ENCODE results near the gene ACBD3. TPM values are rescaled to one million over a fixed set of nuclear protein-coding genes. Genes with fewer than 3 reads are reported as not detected.

Gene ACBD3
- total RNA-seq, 4 donors from 2014 or later = 33.5 to 95.8 (median 46.8) TPM

DNA sequence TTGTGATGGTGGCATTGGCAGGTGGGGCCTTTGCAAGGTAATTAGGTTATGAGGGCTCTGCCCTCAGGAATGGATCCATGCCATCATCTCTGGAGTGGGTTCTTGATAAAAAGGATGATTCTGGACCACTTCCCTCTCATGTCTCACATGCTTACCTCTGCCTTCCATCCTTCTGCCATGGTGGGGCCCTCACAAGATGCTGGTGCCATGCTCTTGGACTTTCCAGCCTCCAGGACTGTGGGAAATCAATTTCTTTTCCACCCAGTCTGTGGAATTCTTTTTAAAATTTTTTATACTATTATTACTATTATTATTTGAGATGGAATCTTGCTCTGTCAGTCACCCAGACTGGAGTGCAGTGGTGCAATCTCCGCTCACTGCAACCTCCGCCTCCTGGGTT, 57.3 kb downstream of the ACBD3 start:
- intact Hi-C loops (cut with DNase I; ENCODE audit: low total_unique reads) = no loop called here
- Histone ChIP-seq H3K4me3 (no peak overlapping the region), H3K36me3 (no peaks in the 10 kb centered on the region), H3K9me3 (no peaks in the 10 kb centered on the region), H3K27me3 (no peaks in the 10 kb centered on the region), H3K4me1 (no peaks in the 10 kb centered on the region), H3K27ac (no peak overlapping the region)
- no peak for TF ChIP-seq CTCF (IDR thresholded peaks at IDR 0.05)
- no peak for TF ChIP-seq POLR2A (IDR thresholded peaks at IDR 0.05)
- DNase-seq = no peak

DNA sequence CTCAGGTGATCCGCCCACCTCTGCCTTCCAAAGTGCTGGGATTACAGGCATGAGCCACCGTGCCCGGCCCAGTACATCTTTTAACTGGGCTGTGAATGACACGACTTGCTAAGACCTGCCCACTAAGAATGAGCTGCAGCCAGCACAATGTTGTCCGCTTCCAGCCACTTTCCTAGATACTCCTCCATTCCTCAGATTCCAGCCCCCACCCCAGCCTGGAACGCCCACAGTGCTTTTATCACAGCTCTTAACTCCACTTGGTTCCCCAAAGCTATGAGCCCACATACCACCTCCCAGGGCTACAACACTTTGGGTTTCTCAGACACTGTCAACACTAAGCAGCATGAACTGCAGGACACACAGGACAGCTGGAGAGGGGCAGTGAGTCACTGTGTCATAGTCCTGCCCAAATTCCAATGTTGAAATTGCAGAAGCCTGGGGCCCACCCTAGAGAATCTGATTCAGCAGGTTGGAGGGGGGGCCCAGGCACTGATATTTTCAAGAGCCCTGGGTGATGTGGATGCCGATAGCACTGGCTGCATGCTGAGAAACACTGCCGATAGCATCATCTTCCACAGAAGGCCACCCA, 58.0 kb downstream of the ACBD3 start:
- intact Hi-C loops (cut with DNase I; ENCODE audit: low total_unique reads) = no loop called here
- H3K4me3 ChIP-seq = no peak overlapping the region
- TF ChIP-seq CTCF (IDR thresholded peaks at IDR 0.05) (no peak), POLR2A (IDR thresholded peaks at IDR 0.05) (no peak)
- H3K4me1 ChIP-seq = no peaks in the 10 kb centered on the region
- no peaks in the 10 kb centered on the region for H3K36me3 ChIP-seq
- no peak for DNase-seq
- H3K27ac ChIP-seq = no peak overlapping the region
- no peaks in the 10 kb centered on the region for H3K9me3 ChIP-seq
- H3K27me3 ChIP-seq = no peaks in the 10 kb centered on the region

- H3K27me3 ChIP-seq = no peaks in the 10 kb centered on the region
- intact Hi-C loops (cut with DNase I; ENCODE audit: low total_unique reads) = no loop called here
- H3K4me1 ChIP-seq = no peaks in the 10 kb centered on the region
- no peak overlapping the region for H3K27ac ChIP-seq
- no peaks in the 10 kb centered on the region for H3K9me3 ChIP-seq
- no peaks in the 10 kb centered on the region for H3K36me3 ChIP-seq
- no peak for DNase-seq
- TF ChIP-seq CTCF (IDR thresholded peaks at IDR 0.05) (no peak), POLR2A (IDR thresholded peaks at IDR 0.05) (no peak)
- H3K4me3 ChIP-seq = no peak overlapping the region
Measured at GRCh38 chr1:226126824-226127569, 59.5 kb downstream of the ACBD3 start.

DNA sequence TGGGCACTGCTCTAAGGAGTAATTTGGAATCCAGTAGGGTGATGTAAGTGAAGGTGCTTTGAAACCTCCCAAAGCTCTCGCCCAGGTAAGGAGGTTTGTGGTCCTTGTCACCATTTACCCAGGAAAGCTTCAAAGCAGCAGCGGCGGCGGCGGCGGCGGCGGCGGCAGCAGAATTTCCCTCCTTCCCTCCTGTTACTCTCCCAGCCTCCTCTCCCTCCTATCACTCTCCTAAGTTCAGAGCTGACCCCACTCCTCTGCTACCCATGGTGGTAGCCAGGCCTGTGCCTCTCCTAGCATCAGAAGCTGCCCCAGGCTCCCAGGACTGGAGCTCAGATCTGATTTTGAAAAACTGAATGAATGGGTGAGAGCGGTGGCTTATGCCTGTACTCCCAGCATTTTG, 60.7 kb downstream of the ACBD3 start:
- Histone ChIP-seq H3K9me3 (no peaks in the 10 kb centered on the region), H3K4me3 (no peak overlapping the region), H3K36me3 (no peaks in the 10 kb centered on the region), H3K27me3 (no peaks in the 10 kb centered on the region), H3K4me1 (no peaks in the 10 kb centered on the region), H3K27ac (no peak overlapping the region)
- intact Hi-C loops (cut with DNase I; ENCODE audit: low total_unique reads) = loop anchor here (2.0 kb wide), 1 partner anchor 71 kb away; no protein-coding TSS in a partner anchor
- DNase-seq = no peak
- no peak for TF ChIP-seq POLR2A (IDR thresholded peaks at IDR 0.05)
- no peak for TF ChIP-seq CTCF (IDR thresholded peaks at IDR 0.05)

- no peaks in the 10 kb centered on the region for H3K27me3 ChIP-seq
- H3K4me1 ChIP-seq = no peaks in the 10 kb centered on the region
- no peak overlapping the region for H3K4me3 ChIP-seq
- intact Hi-C loops (cut with DNase I; ENCODE audit: low total_unique reads) = loop anchor here (2.0 kb wide), 1 partner anchor 72 kb away; no protein-coding TSS in a partner anchor
- no peaks in the 10 kb centered on the region for H3K36me3 ChIP-seq
- TF ChIP-seq POLR2A (IDR thresholded peaks at IDR 0.05) (no peak), CTCF (IDR thresholded peaks at IDR 0.05) (peak; percentile 86 to 95 (median 90))
- DNase-seq = peak; percentile 82 to 85
- H3K9me3 ChIP-seq = no peaks in the 10 kb centered on the region
- H3K27ac ChIP-seq = no peak overlapping the region
Measured at GRCh38 chr1:226125097-226125630, 61.4 kb downstream of the ACBD3 start.

Measured in uterus (tissue), 4 donors.